ENCODE measurements around the gene FUBP3.

FUBP3 gene

DNA sequence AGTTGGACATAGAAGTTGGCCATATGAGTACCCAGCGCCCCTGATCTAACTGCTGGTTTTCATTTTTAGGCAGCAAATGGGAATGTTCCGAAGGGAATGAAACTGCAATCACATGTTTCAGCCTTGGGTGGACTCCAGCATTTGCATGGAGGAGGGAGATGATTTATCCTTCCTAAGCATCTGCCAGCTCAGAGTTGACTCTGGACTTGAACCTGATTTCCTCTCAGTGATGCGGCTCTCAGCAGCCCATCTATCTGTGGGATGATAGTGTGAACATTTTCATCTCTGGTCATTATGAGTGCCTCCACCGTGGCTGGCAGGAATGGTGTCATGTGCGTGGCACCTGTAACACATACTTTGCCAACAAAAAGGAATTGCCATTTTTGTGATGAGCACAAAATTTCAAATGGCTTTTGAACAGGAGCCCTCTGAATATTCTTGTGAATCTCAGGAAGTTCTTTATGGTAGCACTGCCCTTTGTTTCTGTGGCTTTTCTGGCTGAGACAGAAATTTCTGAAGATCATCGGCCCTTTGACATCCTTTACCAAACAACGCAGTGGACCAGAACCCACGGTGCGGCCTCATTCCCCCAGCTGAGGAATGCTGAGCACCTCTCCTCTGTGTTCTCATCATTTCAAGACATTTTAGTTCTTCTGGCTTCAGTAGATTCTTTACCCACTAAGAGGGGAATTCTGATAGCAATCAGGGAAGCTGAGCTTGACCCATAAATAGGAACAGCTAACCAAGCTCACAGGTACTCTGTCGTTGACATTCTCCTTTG is 28.5 kb downstream of the FUBP3 start:
- DNase-seq (ENCODE audit: low spot score): no peak

DNA sequence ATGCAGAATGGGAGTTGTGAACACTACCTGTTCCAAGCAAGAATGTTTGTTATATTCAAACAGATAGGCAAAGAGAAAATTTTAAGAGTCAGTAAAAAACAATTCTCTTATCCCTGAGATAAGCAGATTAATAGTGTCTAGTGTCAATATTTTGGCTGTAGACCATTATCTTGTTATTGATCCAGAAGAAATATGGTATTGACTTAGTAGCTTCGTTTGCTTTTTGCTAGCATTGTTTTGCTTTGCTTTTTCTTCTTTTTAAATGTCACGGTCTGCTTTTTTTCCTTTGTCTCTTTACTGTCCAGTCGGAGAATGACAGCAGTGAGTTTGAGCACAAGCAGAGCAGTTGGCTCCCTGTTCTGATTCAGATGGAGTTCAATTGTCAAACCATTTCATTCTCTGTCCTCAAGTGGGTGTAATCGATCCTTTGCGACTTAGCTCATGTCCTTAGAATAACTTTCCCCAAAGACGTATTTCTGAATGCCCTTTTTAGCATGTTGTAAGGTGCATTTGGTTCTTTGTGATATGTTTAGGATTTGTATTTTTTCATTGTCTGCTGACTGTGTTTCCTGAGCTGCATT is 29.3 kb downstream of the FUBP3 start:
- DNase-seq (ENCODE audit: low spot score): no peak

DNA sequence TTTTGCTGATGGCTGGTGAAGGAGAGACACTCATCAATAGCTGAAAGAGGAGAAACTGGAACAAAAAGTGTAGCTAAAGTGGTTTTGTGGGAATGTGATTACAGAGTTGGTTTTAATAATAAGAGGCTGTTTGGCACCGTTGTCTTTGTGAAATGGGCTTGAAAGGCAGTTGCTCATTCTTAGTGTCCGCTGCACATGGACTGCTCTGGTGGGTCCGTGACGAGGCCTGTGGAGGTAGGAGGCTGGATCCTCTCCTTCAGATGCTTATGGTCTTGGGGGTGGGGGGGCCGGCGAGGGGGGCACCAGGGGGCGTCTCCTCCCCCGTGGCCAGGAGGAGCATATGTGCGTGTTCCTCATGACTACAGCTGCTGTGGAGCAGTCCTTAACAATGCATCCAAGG is 29.8 kb downstream of the FUBP3 start:
- DNase-seq (ENCODE audit: low spot score): no peak

DNA sequence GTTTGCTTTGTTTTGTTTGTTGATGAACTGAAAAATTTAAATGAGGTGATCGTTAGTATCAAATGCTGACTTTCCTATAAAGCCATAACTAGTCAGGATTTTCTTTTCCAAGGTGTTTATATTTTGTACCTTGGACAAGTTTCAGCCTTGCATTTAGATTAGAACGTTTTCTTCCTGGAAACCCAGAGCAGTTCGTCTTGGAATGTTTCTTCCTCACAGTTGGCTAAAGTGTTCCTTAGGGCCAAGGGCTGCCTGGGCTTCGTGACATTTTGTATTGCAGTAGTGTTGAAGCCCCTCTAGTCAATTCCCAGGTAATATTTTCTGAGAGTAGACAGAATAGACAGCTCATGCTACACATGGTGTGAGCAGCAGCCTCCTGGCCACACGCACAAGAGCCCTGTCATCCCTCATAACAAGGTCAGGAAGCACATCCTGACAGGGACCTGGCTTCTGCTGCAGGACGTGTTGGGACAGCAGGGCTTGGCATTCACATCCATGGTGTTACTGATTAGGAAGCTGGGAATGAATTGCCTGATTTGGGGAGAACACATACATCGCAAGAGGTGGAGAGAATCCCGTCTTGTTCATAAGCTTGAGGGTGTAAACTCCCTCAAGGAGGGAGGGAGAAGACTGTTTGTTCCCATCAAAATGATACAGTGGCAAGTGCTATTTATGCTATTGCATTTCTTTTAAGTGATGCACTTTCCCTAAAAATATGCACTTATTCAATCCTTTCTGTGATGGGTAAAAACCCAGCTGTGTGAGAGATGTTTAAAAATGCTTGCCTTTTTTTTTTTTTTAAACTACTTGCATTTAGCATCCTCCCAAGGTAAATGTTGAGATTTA is 31.7 kb downstream of the FUBP3 start:
- no peak for DNase-seq (ENCODE audit: low spot score)

DNA sequence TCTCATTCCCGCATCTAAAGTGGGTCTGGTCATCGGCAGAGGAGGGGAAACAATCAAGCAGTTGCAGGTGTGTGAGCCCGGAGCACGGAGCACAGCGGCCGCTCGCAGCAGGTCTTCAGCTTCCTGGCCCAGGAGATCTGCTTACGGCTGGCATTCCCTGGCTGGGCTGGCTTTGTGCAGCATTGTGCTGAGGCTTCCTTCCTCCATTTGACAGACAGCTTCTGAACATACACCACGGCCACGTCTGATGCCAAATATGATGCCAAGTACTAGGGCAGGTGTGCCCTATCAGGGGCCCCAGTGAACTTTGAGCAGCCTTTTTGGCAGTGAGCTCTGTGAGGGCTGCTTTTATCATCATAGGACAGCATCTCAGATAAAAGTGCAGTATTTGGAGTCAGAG is 37.1 kb downstream of the FUBP3 start:
- DNase-seq (ENCODE audit: low spot score): no peak

DNA sequence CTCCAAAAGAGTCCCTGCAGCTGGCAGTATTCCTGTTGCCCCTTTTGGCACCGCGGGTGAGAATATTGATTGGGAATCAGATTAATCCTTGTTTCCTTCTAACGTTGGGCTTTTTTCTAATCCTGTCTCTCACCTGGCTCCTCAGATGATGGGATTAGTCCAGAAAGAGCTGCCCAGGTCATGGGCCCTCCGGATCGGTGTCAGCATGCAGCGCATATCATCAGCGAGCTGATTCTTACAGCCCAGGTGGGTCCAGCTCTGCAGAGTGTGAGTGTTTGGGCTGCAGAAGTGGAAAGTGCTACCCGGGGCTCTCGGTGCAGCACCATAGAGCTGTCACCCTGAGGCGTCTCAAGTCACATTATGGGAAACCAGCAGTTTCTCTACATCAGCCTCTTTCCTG is 44.1 kb downstream of the FUBP3 start:
- no peak for DNase-seq (ENCODE audit: low spot score)

DNA sequence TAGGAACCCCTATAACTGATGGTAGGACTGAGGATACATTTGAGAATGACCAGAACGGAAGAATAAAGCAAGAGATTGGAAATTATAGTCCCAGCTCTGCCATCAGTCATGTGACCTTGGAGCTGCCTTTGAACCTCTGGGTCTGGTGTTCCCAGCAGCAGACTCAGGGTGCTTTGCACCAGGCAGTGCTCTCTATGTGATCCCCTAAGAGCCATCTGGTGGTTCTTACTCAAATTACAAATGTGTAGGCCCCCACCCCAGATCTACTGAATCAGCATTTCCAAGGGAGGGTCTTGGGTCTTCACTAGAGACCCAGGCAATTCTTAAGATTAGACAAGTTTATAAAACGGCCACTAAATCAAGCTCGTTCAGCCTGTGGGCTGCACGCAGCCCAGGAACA is 44.8 kb downstream of the FUBP3 start:
- DNase-seq (ENCODE audit: low spot score): no peak

DNA sequence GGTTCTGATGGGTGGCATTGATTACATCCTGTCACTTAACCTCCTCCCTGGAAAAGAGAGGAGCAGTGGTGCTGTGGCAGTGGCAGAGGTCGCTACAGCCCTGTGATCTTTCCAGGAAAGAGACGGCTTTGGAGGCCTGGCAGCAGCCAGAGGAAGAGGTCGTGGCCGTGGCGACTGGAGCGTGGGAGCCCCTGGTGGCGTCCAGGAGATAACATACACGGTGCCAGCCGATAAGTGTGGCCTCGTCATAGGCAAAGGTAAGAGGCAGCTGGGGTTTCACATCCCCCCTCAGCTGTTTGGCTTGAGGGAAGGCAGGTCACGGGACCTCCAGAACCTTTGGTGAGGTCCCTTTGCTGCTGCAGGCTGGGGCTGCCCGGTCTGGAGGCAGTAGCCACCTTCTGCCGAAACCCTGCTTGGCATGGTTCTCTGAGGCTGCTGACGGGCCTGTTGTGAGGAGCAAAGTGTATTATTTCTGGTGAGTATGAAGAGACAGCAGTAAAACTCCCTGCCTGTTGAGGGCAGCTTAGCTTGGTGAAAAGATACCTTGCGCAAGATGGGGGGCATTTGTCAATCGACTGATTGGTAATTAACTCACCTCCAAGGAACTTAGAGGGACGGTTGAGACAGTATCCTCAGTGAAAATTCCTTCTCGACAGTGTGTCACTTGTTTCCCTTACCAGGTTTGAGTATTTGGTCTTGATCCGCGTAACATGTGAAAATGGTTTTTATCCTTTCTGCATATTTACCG is 47.0 kb downstream of the FUBP3 start:
- no peak for DNase-seq (ENCODE audit: low spot score)

DNA sequence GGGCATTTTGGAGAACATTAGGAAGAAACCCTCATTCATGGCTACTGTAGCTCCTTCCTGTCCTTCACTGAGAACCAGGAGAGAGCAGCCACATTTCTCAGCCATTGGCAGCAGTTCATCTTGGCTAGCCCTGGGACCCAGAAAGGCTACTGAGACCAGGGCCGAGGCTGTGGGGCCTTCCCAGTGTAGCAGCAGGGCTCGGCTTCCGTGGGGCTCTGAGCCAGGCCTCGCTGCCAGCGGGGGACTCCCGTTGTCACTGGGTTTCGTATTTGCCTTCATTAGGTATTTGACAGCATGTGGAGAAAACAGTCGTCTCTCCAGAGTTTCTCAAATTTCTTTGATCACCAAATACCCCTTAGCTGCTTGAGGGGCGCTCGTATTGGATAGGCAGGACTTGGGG is 47.7 kb downstream of the FUBP3 start:
- DNase-seq (ENCODE audit: low spot score): no peak

DNA sequence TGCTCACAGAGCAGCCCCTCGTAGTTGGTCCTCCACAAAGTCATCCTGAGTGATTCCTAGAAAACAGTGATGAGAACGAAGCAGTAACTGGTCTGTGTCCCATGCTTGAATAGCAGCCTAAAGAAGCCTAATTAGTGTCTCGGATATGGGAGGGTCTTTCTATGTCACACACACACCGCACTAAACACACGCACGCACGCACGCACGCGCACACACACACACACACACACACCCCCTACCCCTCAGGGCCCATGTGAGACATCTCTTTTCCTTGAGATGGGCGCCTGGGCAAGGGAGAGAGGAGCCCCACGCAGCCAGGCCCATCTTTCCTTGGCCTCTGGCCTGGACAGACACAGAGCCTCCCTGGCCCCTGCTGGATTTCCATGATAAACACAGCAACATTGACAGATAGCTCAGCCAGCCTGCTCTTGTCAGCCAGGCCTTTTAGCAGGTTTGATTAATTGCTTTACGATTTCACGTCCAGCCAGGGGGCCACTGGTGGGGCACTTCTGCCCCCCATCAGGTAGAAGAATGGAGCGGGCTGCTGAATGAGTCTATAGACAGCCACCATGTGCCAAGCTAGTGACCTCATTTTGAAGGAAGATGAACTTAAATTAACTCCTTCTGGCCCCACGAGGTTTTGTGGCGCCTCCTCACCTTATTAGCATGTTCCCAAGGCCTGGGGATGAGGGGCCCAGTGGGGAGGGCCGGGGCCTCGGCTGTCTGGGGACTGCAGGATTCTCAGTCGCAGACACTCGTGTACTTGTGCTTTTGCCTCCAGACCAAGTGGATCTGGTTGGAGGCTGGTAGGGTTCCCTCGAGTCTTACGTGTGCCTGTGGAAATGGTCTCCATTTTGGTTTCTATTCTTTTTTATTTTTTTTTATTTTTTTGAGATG is 48.8 kb downstream of the FUBP3 start:
- no peak for DNase-seq (ENCODE audit: low spot score)

DNA sequence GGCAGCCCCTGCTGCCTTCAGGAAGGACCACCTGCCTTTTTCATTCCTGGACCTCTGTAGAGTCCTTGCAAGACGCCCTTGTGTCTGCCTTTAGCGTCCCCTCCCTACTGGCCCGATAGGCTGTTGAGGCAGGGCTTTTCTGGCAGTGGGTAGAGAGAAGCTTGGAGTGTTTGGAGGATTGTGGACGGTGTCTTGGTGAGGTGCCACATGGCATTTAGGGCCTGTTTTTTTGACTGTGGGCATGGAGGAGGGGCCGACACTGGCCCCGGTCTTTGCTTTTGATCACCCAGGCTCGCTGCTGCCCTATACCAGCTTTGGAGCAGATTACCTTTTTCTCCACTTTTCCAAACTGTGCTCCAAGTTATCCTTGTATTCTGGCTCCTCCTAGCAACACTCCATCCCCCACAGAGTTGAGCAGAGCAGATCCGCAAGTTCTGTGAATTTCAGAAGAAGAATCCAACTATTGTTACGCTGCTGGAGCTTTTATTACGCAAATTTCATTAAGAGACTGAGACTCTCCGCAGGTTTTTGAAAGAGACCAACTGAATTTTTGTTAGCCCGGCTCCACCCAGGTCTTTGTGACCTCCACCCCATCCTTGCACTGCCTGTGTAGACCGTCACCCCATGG is 50.2 kb downstream of the FUBP3 start:
- no peak for DNase-seq (ENCODE audit: low spot score)

DNA sequence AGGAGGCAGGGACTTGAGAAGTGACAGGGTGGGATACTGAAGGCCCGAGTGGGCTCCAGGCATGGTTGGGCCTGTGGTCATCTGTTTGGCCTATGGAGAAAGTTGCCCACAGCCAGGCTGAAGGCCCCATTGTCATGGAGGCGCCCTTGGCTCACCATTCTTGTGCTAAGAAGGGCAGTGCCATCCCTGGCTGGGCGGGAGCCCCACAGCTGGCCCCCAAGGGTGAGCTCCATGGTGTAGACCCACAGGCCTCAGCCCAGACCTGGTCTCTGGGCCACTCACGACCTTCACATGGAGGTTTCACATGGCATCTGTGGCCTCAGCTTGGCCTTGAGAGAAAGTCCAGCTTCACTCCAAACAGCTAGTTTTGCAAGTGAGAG is 50.7 kb downstream of the FUBP3 start:
- no peak for DNase-seq (ENCODE audit: low spot score)

DNA sequence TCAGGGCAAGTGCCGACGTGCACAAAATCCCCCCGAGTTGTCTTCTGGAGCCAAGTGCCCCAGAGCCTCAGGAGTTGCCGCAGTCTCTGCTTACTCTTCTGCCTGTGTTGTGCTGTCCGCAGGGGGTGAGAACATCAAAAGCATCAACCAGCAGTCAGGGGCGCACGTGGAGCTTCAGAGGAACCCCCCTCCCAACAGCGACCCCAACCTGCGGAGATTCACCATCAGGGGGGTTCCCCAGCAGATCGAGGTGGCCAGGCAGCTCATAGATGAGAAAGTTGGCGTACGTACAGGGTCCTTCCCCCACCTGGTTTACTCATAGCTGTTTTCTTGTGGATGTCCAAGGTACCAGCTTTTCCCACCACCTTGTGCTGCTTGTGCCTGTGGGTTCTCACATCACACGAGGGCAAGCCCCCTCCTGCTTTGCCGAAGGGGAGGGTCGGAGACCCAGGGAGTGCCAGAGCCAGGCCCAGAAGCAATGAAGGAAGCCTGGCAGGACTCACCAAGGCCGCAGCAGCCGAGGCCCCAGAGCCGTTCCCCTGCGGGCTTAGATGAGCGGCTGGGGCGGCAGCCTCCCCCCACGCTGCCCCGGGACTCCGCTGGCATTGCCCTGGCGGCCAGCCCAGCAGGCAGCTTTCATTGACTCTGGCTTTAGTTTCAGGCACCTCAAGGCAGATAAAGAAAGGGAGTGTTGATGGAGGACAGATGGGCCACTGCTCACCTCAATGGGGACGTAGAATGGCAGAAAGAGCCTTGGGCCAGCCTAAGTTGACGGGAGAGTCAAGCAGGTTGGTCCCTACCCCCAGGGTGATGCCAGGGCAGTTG is 51.3 kb downstream of the FUBP3 start:
- no peak for DNase-seq (ENCODE audit: low spot score)

DNA sequence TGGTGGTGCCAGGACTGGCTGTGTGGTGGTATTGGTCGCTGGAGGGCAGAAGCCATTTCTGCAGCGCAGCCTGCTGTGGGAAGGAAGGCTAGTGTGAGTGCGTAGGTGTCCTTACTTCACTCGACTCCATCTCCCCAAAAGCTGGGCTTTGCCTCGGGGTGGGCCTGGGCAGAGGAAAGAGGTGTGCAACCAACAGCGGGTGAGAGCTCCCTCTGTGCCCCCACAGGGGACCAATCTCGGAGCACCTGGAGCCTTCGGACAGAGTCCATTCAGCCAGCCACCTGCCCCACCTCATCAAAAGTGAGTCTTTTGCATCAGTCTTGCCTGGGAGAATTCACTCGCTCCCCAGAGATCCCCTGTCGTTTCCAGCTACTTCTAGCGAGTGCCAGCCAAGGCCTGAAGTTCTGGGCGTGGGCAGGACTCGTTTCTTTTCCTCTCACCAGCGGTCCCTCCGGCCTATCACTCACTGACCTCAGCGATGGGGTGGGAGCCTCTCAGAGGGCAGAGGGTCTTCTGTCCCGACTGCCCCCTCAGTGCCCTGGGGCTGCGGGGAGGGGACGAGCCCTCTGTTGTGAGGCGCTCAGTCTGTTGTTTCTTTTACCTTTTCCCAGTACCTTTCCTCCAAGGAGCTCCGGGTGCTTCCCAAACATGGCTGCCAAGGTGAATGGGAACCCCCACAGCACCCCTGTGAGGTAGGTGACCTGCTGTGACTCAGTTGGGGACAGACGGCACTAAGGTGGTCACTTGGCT is 52.1 kb downstream of the FUBP3 start:
- DNase-seq (ENCODE audit: low spot score): no peak

DNA sequence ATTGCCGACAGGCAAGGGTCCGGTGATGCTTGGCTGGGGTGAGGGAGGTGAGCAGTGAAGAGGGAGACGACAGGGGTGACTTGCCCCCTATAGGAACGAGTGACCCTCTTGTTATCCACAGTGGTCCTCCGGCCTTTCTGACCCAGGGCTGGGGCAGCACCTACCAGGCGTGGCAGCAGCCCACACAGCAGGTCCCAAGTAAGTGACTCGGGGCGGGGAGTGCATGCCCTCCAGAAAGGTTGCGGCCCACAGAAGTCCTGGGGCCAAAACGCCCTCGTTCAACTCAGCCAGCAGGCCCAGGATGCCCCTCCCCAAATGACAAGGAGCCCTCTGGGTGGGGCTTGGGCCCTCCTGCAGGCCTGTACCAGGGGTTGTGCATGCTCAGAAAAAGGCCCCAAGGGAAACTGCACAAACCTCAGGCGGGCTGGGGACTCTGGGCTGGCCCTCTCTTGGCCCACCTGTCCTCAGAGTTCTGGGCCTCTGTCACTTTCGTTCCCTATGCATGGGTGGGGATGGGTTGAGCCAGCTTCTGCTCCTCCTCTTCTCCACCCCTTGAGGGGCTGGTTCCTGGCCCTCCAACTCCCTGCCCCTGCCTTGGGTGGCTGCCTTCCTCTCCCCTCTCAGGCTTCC is 52.8 kb downstream of the FUBP3 start:
- DNase-seq (ENCODE audit: low spot score): no peak

DNA sequence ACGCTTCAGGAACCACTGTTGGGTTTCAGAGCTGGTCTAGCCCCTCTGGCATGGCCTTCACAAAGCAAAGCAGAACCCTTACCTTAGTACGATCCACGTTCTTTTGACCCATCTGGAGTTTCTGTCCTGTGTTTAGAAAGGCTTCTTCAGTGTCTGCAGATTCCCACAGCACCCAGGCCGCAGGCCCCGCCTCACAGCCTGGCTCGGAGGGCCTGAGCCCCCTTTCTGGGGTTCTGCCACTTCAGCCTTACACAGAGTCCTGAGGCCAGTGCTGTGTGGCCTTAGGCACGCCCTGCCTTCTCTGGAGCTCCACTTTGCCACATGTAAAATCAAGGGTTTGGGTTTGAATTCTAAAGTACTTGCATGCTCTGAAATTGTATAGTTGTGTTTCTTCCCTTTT is 53.5 kb downstream of the FUBP3 start:
- no peak for DNase-seq (ENCODE audit: low spot score)

DNA sequence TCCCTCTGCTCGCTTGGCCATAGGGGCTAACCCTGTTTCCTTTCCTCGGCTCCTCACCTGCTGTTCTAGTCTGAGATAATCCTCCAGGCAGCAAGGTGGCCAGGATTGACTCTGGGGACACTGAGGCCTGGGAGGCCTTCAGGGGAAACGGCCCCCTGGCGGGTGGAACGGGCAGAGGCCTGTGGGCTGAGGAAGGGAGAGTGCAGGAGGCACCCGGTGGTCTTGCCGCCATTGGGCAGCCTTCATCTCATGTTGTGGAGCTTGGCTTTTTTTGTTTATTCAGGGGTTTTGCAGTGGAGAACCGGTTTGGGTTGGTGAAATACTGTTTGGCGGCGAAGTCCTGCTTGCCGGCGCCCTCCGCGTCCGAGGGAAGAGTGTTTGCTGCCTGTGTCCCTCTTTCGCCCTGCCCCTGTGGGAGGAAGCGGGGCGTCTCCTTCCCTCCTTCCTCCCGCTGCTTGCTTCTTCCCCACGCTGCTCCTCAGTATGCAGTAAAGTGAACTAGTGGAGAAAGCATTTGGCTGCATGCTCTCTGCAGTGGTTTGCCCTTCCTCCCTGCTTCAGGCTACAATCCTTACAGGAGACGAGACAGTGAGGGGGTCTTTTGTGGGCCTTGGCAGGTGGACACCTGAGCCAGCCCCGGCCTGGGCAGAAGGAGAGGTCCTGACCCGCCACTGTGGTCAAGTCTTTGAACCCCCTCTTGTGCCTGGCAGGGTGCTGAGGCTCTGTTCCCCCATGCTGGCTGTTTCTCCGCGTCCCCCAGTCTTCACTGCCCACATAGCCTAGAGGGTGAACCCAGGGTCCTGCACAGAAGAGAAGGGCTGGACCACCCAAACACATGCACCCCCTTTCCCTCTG is 54.2 kb downstream of the FUBP3 start:
- no peak for DNase-seq (ENCODE audit: low spot score)

All from HuH-7.5 (cell line).